ENCODE measurements around the gene MUSTN1.

The MUSTN1 gene

DNA sequence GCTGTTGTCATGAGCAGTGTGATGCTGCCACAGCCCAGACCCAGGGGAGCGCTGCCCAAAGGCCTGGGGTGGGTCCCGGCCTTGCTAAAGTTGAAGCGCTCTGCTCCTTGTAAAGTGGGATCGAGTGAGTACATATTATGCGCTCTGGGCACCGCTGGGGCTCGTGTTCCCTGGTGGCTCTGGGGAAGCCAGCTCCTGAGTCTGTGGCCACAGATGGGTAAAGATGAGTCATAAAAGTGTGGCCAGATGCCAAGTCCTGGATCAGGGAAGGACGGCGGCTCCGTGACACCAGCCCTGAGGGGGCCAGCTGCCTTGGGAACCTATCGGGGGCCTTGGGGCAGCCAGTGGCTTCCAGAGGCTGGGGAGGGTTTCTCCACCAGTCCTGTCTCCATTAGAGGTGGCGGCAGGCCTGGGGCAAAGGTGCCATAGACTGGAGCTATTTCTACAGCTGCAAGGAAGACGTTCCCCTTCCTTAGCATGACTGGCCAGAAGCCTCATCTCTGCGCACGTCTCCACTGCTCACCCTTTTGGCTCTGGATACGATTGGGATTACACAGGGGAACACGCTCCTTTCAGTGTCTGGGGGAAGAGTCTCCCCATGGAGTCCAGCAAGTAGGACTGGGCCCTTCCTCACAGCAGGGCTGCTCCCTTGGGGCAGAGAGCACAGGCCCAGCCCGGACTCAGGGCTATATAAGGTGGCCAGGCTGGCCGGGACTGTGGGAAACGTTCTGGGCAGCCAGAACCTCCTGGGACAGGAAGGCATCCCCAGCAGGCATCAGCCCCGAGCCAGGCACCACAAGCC, 3.1 kb downstream of the MUSTN1 start:
- peak; percentile 79 for DNase-seq (ENCODE audit: low read depth)

DNA sequence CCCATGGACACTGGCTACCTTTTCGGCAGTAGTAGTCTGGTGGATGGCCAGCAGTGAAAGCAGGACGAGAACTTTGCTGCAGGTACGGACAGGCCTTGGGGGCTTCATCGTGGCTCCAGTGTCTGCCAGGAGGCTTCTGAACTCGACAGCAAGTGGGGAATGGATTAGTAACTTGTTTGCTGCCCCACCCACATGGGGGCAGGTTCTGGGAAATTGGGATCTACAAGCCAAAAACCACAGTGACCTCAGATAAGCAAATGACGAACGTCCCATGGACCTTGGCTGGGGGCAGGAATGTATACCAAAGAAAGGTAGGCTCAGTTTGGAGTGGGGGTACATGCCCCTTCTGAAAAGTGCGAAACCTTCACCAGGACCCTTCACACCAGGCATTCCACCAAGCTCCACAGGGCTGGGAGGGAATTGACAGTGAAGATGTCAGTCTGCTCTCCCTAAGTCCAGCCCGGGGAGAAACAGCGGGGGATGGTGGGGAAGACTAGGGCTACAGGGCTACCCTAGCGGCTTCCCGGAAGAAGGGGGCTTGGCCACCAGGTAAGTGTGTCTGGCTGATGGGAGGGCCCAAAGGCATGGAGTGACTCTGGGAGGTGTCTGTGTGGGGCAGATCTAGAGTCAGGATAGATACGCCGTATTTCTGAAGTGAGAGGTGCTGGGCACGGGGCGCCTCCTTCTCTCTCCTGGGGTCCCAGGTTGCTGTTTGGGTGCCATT, 4.1 kb downstream of the MUSTN1 start, which contains the start of gene ITIH4:
ITIH4 (minus strand) TSS at position 138 of the 724 bp plus-strand sequence; CDS start at position 108, 30 bp downstream.
- no peak for DNase-seq (ENCODE audit: low read depth)
- TF ChIP-seq, protein P1, sequence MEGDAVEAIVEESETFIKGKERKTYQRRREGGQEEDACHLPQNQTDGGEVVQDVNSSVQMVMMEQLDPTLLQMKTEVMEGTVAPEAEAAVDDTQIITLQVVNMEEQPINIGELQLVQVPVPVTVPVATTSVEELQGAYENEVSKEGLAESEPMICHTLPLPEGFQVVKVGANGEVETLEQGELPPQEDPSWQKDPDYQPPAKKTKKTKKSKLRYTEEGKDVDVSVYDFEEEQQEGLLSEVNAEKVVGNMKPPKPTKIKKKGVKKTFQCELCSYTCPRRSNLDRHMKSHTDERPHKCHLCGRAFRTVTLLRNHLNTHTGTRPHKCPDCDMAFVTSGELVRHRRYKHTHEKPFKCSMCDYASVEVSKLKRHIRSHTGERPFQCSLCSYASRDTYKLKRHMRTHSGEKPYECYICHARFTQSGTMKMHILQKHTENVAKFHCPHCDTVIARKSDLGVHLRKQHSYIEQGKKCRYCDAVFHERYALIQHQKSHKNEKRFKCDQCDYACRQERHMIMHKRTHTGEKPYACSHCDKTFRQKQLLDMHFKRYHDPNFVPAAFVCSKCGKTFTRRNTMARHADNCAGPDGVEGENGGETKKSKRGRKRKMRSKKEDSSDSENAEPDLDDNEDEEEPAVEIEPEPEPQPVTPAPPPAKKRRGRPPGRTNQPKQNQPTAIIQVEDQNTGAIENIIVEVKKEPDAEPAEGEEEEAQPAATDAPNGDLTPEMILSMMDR (conservative IDR thresholded peaks at IDR 0.05; ENCODE audit: control insufficient read depth, insufficient read depth, low read depth, low read length), result no peak
- H3K4me3 ChIP-seq (ENCODE audit: control insufficient read depth, low read depth, low read length), result no peak within 1 kb of the TSS

More for the DNA sequence above, 3.1 kb downstream of the MUSTN1 start:
- TF ChIP-seq, protein P1 (conservative IDR thresholded peaks at IDR 0.05; ENCODE audit: control insufficient read depth, insufficient read depth, low read depth, low read length), result no peak
- H3K4me3 ChIP-seq (ENCODE audit: control insufficient read depth, low read depth, low read length), result no peak overlapping the region

DNA sequence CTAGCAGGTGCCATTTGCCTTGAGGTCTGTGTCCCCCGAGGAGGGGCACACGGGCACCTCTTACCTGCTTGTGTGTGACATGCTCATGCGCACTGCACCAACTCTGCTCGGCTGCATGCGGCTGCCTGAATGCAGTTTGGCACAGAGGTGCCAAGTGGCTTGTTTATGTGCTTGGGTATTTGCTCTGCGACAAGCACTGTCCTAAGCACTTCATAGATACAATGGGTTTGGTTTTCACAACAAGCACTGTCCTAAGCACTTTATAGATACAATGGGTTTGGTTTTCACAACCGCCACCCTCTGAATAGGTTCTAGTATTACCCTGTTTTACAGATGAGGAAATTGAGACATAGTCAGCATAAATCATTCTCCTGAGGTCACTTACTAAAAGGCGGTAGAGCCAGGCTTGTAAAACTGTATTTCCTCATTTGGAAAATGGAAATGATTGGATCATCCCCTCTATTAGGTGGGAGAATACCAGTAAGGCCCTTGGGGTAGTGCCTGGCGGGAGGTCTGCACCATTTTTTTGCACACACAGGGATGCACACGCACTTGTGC, 4.8 kb downstream of the MUSTN1 start:
- TF ChIP-seq, protein P1 (conservative IDR thresholded peaks at IDR 0.05; ENCODE audit: control insufficient read depth, insufficient read depth, low read depth, low read length), result no peak
- no peak for DNase-seq (ENCODE audit: low read depth)
- H3K4me3 ChIP-seq (ENCODE audit: control insufficient read depth, low read depth, low read length), result no peak overlapping the region

DNA sequence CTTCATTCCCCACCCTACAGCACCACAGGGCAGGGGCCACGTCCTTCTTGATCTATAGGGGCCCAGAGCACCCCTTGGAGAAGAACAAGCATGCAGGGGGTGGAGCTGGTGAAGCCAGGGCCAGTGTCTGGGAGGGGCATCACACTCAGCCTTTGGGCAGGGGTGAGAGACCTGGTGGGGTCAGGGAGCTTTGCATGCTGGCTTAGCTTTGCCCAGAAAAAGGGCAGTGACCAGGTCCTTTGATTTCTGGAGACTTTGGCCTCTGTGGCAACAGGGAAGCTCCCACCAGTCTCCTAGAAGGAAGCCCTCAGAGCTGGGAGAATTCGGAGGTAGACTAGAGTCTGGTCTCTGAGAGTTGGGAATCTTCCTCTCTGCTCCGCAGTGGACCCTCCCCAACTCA, 5.3 kb downstream of the MUSTN1 start:
- TF ChIP-seq, protein P1 (conservative IDR thresholded peaks at IDR 0.05; ENCODE audit: control insufficient read depth, insufficient read depth, low read depth, low read length), result no peak
- H3K4me3 ChIP-seq (ENCODE audit: control insufficient read depth, low read depth, low read length), result no peak overlapping the region
- no peak for DNase-seq (ENCODE audit: low read depth)

DNA sequence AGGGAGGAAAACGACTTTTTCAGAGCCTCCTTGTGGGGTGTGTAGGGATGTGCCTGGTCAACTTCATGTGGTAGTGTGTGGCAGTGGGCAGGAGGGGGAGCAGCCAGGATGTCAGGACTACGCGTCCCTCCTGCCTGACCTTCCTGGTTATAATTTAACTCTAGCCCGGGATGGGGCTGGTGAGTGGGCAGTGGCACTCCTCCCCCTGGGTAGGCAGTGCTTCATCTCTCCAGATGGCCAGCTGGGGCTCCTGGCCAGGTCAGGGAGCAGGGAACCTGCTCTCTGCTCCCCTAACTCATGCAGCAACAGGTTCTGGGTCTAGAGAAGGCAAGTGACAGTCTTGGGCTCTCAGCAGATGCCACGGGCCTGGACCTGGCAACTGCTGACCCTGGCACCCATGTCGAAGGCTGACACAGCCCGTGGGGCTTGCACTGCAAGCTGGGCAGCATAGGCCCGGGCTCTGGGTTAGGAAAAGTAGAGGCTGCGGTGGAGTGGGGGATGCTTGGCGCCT, 6.9 kb downstream of the MUSTN1 start:
- no peak for DNase-seq (ENCODE audit: low read depth)
- no peak overlapping the region for H3K4me3 ChIP-seq (ENCODE audit: control insufficient read depth, low read depth, low read length)
- TF ChIP-seq, protein P1 (conservative IDR thresholded peaks at IDR 0.05; ENCODE audit: control insufficient read depth, insufficient read depth, low read depth, low read length), result no peak

DNA sequence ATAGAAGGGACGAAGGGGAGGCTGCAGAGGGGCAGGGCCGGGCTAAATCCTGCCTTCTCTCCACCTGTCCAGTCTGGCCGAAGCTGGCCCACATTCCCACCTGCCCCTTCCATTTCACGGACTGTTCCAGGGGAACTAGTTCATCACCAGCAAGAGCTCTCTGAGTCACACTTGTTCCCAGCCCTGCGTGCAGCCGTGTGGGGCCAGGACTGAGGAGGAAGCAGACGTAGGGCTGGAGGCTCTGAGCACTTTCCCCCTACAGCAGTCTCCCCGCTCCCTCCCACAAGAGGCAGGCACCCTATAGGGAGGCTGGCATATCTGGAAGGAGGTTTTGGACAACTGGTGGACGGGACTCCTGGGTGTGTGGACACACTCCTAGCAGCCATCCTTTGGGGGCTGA, 7.4 kb downstream of the MUSTN1 start:
- no peak overlapping the region for H3K4me3 ChIP-seq (ENCODE audit: control insufficient read depth, low read depth, low read length)
- TF ChIP-seq, protein P1 (conservative IDR thresholded peaks at IDR 0.05; ENCODE audit: control insufficient read depth, insufficient read depth, low read depth, low read length), result no peak
- DNase-seq (ENCODE audit: low read depth), result peak; percentile 17

All from fibroblast of mammary gland (primary cell).